HG03575 (cell line): ENCODE data around the gene HIRIP3.
"Not testable (repeated sequence)": the region's sequence is repeated elsewhere in the genome, so short reads cannot be mapped to it uniquely, and the experiment has no call there.

Source experiments
- ATAC-seq: cut with Tn5 transposase; IDR thresholded peaks from one replicate; pipeline ENCODE4 v1.9.1; 2021; ENCODE audit not compliant: unreplicated experiment, insufficient number of reproducible peaks, low FRiP score; ENCODE audit errors: extremely low read depth

Gene HIRIP3

GRCh38 chr16:29995324-29995910 lies at the start of gene HIRIP3:
Gene HIRIP3, minus strand, starts transcription at chr16:29995617. Its CDS starts 12 bp downstream, at chr16:29995605.
- ATAC-seq: no peak

DNA sequence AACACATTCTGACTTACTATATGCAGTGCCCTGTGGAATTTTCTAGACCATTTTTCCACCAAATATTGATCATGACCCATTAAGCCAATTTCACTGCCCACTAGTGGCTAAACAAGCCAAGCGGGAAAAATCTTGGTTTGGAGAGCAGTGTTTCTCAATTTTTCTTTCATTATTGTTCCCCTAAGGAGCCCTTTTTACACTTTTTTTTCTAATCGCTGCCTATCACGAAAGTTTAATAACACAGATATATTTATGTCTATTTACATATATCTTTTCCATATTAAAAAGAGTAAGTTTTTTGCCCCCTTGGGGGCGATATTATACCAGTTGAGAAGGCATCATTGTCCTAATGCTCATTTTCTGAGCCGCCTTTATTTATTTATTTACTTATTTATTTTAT lies 46.4 kb upstream of the HIRIP3 start:
- ATAC-seq: no peak

DNA sequence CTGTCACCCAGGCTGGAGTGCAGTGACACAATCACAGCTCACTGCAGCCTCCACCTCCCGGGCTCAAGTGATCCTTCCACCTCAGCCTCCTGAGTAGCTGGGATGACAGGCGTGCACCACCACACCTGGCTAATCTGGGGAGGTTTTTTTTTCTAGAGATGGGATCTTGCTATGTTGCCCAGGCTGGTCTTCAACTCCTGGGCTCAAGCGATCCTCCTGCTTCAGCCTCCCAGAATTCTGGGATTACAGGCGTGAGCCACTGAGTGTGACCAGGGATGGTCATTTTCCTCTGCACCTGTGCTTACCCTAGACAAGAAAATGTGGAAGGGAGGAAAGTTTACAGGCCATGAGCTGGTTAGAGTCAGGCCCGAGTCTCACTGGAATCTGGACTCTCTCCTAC lies 45.3 kb upstream of the HIRIP3 start:
- ATAC-seq: not testable (repeated sequence)

- no peak for ATAC-seq
Measured at GRCh38 chr16:30040221-30040620, 44.8 kb upstream of the HIRIP3 start.

- no peak for ATAC-seq
Measured at GRCh38 chr16:30033270-30033669, 37.9 kb upstream of the HIRIP3 start.

DNA sequence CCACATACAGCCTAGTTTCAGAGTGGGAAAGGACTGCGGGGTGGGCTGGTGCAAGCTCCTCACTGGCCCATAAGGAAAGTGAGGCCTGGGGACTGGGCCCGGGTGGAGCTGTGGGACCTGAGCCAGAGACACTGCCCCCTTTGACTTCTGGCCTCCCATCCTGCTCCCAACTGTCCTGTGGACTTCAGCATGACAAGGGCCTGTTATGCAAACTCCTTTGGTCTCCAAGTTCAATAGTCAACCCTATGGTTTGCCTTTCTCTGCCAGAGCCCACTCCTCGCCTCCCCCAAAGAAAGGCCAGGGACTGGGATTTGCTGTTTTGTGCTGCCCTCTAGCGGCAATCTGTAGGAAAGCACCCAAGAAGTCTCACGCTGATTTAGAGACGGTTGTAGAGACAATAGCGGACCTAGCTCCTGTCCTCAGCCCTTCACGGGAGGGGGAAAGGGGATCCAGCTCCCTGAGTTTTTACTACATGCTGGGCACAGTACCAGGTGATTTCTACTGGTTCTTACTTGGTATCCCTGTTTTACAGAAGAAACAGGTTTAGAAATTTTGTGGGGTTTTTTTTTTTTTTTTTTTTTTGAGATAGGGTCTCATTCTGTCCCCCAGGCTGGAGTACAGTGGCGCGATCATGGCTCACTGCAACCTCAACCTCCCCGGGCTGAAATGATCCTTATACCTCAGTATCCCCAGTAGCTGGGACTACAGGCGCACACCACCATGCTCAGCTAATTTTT lies 36.8 kb upstream of the HIRIP3 start:
- no peak for ATAC-seq

DNA sequence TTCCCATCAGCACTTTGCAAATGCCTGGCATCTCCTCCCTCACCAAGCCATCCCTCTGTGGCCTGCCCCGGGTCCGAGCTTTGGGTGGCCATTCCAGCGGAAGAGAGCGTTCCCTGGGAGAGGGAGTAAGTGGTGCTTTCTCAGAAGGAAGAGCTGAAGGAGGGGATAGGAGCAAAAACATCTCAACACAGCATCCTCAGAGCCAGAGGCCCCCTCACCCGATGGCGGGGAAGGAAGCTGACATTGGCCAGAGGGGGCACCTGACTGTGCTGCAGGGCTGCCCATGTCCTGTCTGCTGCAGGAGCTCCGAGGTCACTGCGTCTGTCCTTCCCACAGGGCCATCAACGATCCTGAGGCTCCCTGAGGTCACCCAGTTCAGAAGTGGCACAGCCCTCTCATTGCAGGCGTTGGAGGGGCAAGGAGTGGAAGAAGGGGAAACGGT lies 36.1 kb upstream of the HIRIP3 start:
- ATAC-seq: no peak

GRCh38 chr16:30030841-30031413 lies 35.5 kb upstream of the HIRIP3 start, which contains the start of gene TLCD3B:
Gene TLCD3B, minus strand, starts transcription at chr16:30031271. Its CDS starts 744 bp downstream, at chr16:30030527.
- ATAC-seq: no peak

DNA sequence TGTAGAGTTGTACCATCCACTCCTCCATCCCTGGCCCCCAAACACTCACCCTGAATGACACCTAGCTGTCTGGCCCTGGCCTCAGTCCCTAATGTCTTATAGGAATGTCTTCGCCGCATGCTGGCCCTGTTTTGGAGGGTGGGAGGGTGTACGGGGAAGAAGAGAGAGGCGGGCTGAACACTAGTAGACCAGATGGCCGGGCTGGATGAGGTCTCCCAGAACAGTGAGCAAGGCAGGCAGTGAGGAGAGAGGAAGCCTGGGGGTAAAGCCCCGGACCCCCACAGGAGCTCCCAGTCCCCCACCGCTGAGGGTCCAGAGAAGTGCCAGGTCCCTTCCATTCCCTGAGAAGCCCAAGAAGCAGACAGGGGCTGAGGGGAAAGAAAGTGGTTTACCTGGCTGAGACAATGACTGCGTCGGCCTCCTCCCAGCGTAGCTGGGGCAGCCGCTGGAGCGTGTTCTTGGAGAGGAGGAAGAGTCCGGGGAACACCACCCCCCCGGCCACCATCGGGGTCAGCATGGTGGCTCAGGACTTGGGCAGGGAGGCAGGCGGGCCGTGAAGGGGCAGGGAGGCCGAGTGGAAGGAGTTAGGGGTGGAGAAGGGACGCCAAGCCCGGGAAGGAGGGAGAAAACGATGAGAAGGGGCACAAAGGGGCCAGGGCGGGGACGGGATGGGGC lies 34.7 kb upstream of the HIRIP3 start:
- no peak for ATAC-seq

GRCh38 chr16:30028438-30029076 lies 33.1 kb upstream of the HIRIP3 start:
- no peak for ATAC-seq

DNA sequence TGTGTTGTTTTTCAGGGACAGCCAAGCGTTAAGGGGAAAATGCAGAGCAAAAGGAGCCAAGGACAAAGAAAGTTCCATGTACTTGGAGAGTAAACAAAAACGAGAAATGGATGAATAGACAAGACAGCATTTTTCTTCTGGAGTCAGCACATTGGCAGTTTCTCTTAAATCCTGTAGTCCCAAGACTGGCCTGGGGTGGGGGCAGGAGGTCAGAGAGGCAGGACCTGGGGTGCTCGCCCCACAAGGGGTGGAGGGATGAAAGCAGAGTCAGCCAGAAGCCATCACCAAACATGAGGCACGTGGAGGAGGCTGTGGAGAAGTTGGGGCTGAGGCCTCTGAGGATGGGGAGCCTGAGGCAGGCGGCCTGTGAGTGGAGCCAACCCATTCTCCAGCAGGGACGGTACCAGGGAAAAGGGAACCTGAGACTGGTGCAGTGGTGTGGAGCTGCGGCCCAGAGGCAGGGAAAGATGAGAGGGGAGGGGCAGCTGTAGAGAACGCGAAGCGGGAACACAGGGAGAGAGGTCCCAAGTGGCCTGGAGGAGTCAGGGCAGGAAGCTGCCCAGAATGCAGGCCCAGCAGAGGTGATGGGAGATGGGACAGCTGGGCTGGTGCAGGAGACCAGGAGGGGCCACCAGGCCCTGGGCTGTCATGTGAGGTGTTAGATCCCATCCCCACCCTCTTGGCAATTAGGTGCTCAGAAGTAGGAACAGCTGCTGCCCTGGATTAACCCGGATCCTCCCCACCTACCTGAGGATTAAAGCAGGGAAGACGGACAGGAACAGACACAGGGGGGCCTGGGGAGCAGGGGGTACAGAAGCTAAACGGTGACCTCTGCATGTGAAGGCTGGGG lies 32.4 kb upstream of the HIRIP3 start:
- no peak for ATAC-seq

- ATAC-seq: no peak
Measured at GRCh38 chr16:30026449-30026848, 31.0 kb upstream of the HIRIP3 start.

GRCh38 chr16:30025574-30025973 lies 30.2 kb upstream of the HIRIP3 start:
- no peak for ATAC-seq

DNA sequence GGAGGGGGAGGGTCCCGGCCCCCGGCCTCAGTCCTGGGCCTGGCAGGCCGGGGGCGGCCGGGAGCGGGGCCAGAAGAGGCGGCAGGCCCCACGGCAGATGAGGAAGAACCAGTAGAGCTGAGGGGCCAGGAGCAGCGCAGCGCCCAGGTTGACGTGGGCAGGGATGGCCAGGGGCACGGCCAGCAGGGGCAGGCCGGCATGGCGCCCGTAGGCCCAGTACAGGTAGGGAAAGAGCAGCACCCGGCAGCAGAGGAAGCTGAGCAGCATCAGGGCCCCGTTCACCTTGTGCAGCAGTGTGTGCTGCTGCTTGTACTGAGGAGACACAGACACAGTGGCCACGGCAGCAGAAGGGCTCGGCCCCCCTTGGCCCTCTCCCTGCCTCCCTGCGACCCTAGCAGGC lies 29.7 kb upstream of the HIRIP3 start:
- ATAC-seq: no peak

DNA sequence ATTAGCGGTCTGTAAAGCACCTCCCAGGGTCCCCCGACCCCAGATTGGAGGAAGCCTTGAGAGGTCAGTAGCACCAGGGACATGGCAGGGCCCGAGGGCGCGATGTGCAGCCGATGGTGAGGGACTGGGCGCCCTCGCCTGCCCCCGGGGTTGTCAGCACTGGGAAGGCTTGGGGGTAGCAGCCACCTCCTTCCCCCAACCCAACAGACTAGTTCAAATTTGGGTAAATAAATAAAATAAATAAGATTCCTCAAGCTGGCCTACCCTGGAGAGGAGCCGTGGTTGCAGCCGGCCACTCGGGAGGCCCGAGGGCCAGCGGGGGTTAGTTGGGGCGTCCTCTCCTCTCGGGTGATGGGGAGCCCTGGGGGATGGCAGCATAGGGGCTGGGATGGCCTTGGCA lies 29.0 kb upstream of the HIRIP3 start:
- ATAC-seq: no peak

- no peak for ATAC-seq
Measured at GRCh38 chr16:30023586-30023985, 28.2 kb upstream of the HIRIP3 start.

DNA sequence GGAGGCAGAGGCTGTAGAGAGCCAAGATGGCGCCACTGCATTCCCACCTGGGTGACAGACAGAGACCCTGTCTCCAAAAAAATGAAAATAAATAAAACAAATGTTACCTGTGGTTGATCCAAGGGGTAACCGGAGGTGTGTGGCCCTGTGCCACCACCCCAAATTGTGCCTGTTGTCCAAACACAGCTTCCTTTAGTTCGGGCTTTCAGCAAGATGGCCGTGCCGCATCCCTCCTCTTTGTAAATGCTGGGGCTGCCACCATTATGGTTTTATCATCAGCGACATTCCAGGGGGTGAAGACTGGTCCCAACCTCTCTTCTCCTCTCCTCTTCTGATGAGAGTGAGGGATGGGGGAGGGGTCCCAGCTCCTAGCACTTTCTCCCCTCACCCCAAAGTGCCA lies 27.5 kb upstream of the HIRIP3 start, which contains the start of gene C16orf92:
TSS of gene C16orf92 (plus strand) at position 312 of the 400 bp plus-strand sequence. CDS start 143 bp downstream, outside the sequence.
- ATAC-seq: no peak

- no peak for ATAC-seq
Measured at GRCh38 chr16:30018731-30019158, 23.3 kb upstream of the HIRIP3 start.
